Rectal smooth muscle tissue (tissue), 1 donor: Measurements from ENCODE around the gene SLC2A3.
A peak's percentile ranks its signal among the peaks of the same experiment; 100 is the strongest.
"Not testable (repeated sequence)": the region's sequence is repeated elsewhere in the genome, so short reads cannot be mapped to it uniquely, and the experiment has no call there.

Source experiments
- H3K27ac ChIP-seq: one replicate; pipeline ENCODE4 v1.7.0; 2013; ENCODE audit warnings: low read depth, low read length, inconsistent platforms
- H3K27me3 ChIP-seq: one replicate; pipeline ENCODE4 v1.7.0; 2013; ENCODE audit warnings: low read length; ENCODE audit not compliant: control insufficient read depth, insufficient read depth
- H3K36me3 ChIP-seq: one replicate; pipeline ENCODE4 v1.7.0; 2013; ENCODE audit warnings: low read length; ENCODE audit not compliant: control insufficient read depth, insufficient read depth
- H3K4me1 ChIP-seq: one replicate; pipeline ENCODE4 v1.7.0; 2013; ENCODE audit warnings: low read length; ENCODE audit not compliant: control insufficient read depth, insufficient read depth
- H3K4me3 ChIP-seq: one replicate; pipeline ENCODE4 v1.7.0; 2013; ENCODE audit warnings: low read length
- H3K9ac ChIP-seq: one replicate; pipeline ENCODE4 v1.7.0; 2013; ENCODE audit warnings: low read length

The SLC2A3 gene

DNA sequence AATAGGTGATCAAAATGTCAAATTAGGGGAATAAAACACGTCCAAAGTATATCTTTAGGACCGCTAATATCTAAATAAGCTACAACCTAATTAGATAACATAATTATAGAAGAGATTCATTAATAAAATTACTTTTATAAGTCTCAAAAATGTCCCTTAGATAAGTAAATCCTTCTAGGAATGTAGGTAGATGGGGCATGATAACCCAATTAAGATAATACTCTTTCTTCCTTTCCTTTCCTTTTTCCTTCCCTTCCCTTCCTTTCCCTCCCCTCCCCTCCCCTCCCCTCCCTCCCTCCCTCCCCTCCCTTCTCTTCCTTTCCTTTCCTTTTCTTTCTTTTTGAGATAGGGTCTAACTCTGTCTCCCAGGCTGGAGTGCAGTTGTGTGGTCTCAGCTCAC is 11.0 kb upstream of the SLC2A3 start:
- H3K4me3 ChIP-seq: no peak overlapping the region
- H3K36me3 ChIP-seq: no peaks in the 10 kb centered on the region
- no peak overlapping the region for H3K27ac ChIP-seq
- no peaks in the 10 kb centered on the region for H3K4me1 ChIP-seq
- no peak overlapping the region for H3K9ac ChIP-seq
- H3K27me3 ChIP-seq: no peaks in the 10 kb centered on the region

DNA sequence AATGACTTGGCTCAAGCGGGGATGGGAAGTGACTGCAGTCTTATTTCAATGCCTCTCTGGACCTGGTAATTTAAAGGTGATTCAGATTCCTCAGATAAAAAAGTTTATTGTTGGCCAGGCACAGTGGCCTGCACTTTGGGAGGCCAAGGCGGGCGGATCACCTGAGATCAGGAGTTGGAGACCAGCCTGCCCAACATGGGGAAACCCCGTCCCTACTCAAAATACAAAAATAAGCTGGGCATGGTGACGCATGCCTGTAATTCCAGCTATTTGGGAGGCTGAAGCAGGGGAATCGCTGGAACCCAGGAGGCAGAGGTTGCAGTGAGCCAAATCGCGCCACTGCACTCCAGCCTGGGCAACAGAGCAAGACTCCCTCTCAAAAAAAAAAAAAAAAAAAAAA is 8.8 kb upstream of the SLC2A3 start:
- H3K4me3 ChIP-seq, H3K27ac ChIP-seq, H3K36me3 ChIP-seq, H3K27me3 ChIP-seq, H3K9ac ChIP-seq, H3K4me1 ChIP-seq: not testable (repeated sequence)

DNA sequence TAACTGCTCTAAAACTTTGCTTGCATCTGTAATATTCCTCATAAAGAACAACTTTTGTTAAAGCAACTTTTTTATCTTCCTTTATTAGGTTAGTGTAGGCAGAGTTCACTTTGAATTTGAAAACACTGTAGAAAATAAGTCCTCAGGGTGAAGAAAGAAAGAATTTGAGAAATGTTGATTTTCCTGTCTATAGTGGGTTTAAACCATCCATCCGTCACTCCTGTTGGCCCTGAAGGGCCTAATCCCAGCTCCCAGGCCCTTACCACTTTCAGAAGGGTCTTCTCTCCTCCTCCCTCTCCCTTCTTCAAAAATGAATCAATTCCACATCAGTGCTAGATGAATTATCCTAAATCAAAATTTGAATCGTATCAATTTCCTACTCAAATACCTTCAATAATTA is 4.9 kb upstream of the SLC2A3 start:
- no peaks in the 10 kb centered on the region for H3K27me3 ChIP-seq
- no peak overlapping the region for H3K9ac ChIP-seq
- H3K4me1 ChIP-seq: no peaks in the 10 kb centered on the region
- no peak overlapping the region for H3K27ac ChIP-seq
- H3K4me3 ChIP-seq: no peak overlapping the region
- no peaks in the 10 kb centered on the region for H3K36me3 ChIP-seq

DNA sequence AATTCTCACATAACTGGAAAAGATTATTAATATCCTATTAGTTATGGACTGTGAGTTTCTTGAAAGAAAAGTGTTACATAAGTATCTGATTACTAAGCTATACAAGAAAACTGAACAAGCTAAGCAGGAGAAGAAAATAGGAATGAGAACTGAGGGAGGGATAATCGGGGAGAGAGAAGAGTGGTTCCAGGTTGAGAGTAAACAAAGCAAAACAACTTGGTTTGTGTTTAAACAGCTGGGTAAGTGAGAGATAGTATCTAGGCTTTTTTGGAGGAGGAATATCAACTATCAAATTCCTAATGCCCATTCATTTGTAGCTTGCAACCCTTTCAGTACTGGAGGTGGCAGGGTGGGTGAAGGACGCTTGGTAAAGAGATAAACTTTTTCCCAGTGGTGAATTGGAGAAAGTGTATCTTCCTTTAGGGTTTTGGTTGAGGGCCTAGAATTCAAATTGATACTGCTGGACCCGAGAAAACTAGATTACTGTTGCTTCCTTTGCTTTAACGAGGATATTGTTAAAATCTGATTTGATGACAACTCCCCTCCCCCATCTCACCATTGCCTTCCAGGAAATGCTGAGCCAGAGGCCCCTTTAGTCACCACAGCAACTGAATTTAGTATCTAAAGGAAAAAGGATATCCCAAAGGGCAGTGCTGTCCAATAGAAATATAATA is 2.0 kb upstream of the SLC2A3 start:
- no peak overlapping the region for H3K9ac ChIP-seq
- H3K4me3 ChIP-seq: no peak overlapping the region
- H3K27me3 ChIP-seq: no peaks in the 10 kb centered on the region
- no peak overlapping the region for H3K27ac ChIP-seq
- H3K4me1 ChIP-seq: peaks cover 2% of the 10 kb centered on the region
- no peaks in the 10 kb centered on the region for H3K36me3 ChIP-seq

DNA sequence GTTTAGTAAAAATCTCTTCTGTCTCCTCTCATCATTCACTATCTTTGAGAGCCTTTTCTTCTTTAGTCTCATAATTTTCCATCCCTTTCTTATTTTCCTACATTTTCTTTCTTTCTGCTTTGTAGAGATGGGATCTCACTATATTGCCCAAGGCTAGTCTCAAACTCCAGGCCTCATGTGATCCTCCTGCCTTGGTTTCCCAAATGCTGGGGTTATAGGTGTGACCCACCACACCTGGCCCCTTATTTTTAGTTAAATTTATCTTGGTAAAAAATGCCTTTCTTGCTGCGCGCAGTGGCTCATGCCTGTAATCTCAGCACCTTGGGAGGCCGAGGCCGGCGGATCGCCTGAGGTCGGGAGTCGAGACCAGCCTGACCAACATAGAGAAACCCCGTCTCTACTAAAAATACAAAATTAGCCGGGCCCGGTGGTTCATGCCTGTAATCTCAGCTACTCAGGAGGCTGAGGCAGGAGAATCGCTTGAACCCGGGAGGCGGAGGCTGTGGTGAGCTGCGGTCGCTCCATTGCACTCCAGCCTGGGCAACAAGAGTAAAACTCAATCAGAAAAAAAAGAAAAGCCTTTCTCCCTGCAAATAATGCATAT is 996 bp downstream of the SLC2A3 start:
- Histone ChIP-seq H3K4me3 (peak overlapping the region; percentile 72), H3K9ac (no peak overlapping the region), H3K4me1 (peaks cover 2% of the 10 kb centered on the region), H3K27me3 (no peaks in the 10 kb centered on the region), H3K36me3 (peaks cover 3% of the 10 kb centered on the region), H3K27ac (peak overlapping the region; percentile 74)

DNA sequence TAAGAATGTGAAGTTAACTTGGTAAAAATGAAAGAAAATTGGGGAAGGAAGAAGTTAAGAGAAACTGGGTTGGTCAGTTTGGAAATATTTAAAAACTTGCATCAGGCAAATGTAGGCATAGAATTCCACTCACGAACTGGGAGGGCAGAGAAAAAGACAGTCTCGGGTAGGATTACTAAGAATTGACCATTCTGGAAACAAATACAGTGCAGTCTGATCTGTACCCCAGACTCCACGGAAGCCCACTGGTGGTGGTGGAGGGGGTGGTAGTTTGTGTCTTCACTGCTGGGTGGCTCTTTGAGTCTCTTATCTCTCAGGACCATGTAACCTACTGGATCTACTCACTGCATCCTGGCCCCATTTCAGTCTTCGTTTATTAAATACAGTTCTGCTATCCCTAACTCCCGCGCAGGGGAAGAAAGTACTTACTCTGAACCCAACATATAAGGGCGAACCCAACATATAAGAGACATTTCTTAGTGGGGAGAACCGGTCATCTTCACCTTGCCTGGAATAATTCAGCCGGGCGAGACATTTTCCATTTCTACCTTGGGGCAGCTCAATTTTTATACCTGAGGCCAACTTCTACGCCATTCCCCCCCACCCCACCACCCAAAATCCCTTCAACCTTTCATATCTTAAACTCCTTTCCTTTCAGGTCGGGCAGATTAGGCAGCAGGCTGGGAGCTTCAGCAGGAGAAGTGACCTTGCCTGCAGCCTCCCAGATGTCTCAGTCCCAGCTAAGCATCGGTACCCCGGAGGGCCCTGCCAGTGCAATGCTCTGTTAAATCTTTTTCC is 1.7 kb downstream of the SLC2A3 start:
- Histone ChIP-seq H3K9ac (no peak overlapping the region), H3K36me3 (peaks cover 3% of the 10 kb centered on the region), H3K27ac (peak overlapping the region; percentile 18), H3K27me3 (no peaks in the 10 kb centered on the region), H3K4me3 (peak overlapping the region; percentile 72), H3K4me1 (peaks cover 2% of the 10 kb centered on the region)

DNA sequence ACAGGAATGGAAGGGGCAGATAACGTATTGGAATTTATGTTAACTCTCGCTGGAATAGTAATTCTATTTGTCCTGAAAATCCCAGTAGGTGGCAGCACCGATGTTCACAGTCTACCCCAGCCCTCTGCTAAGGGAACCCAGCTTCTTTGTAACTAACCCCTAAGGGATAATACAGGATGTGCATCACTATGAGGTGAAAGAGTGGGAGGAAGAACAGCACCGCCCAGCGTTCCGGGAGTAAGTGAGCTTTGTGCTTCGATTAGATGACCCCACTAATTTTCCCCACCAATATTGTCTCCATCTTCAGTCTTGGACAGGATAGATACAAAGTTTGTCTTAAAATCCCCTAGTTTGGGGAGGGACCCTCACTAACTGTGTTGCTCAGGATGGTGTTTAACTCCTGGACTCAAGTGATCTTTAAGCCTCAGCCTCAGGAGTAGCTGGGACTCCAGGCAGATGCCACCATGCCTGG is 2.7 kb downstream of the SLC2A3 start:
- H3K27ac ChIP-seq: peak overlapping the region; percentile 18
- peaks cover 2% of the 10 kb centered on the region for H3K4me1 ChIP-seq
- no peak overlapping the region for H3K9ac ChIP-seq

DNA sequence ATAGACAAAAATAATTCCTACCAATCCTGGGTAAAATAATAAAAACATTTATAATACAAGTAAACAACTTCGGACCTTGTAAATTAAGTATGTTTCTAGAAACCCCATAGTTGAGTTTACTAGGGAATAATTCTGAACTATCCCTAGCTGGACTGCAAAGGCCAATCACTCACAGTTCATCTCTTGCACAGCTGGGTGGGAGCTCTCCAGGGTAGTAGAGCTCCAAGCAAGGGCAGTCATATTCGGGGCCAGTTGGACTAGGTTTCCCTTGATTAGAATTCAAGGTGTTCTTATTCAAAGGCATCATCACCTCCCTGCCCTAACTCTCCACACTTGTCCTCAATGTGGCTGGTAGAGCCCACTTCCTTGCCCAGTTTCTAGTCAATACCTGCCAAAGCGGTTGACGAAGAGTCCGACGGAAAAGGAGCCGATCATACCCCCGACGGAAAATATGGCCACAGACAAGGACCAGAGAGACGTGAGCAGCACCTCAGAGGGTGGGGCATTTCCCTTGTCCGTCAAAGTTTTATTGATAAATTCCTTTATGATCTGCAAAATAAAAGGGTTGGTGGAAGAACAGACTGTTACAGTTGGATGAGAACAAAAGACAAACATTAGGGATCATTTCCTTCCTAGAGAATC is 3.3 kb downstream of the SLC2A3 start:
- H3K27me3 ChIP-seq, H3K27ac ChIP-seq, H3K36me3 ChIP-seq, H3K9ac ChIP-seq, H3K4me3 ChIP-seq, H3K4me1 ChIP-seq: not testable (repeated sequence)

More for the DNA sequence above, 2.7 kb downstream of the SLC2A3 start:
- no peaks in the 10 kb centered on the region for H3K27me3 ChIP-seq
- H3K36me3 ChIP-seq: peaks cover 3% of the 10 kb centered on the region
- H3K4me3 ChIP-seq: peak overlapping the region; percentile 72

DNA sequence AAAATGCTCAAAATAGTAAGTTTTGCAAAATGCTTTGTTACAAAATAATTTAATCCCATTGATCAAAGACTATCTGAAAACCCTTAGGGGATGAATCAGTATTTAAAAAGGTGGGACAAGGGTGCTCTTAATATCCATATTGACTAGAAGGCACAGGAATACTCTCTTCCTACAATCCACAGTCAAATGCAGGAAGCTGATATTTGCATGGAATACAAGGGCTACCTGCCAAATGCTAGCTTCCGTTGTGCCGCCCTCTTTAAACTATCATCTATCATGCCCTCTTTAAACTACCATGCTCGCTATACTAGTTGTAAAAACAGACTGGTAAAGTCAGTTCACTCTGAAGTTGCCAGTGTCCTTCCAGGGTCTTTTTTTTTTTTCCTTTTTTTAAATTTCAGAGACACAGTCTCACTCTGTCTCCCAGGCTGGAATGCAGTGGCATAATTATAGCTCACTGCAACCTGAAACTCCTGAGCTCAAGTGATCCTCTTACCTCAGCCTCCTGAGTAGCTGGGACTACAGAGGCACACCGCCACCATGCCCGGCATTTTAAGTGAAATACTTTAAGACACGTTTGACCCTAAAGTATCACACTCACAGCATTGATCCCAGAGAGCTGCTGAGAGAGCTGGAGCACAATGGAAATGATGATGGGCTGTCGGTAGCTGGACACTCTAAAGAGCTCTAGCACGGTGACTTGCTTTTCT is 6.7 kb downstream of the SLC2A3 start:
- H3K27ac ChIP-seq: no peak overlapping the region
- peaks cover 13% of the 10 kb centered on the region for H3K36me3 ChIP-seq
- H3K4me3 ChIP-seq: no peak overlapping the region
- H3K27me3 ChIP-seq: no peaks in the 10 kb centered on the region
- no peaks in the 10 kb centered on the region for H3K4me1 ChIP-seq
- no peak overlapping the region for H3K9ac ChIP-seq

DNA sequence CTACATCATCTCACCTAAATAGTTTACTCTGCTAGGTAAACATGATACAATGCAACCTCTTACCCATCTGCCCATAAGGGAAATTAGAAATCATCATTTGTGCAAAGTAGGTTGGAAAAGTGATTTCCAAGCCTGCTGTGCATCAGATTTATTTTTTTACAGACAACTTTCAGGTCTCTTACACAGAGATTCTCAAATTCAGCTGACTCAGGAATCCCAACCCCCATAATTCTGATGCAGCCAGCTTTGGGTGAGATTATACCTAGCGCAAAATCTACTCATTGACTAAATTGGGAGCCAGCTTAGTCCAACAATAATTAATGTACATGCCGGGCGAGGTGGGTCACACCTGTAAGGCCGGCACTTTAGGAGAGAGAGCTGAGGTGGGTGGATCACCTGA is 8.5 kb downstream of the SLC2A3 start:
- Histone ChIP-seq H3K27me3 (no peaks in the 10 kb centered on the region), H3K9ac (no peak overlapping the region), H3K36me3 (peaks cover 15% of the 10 kb centered on the region), H3K4me1 (no peaks in the 10 kb centered on the region), H3K27ac (no peak overlapping the region), H3K4me3 (no peak overlapping the region)

DNA sequence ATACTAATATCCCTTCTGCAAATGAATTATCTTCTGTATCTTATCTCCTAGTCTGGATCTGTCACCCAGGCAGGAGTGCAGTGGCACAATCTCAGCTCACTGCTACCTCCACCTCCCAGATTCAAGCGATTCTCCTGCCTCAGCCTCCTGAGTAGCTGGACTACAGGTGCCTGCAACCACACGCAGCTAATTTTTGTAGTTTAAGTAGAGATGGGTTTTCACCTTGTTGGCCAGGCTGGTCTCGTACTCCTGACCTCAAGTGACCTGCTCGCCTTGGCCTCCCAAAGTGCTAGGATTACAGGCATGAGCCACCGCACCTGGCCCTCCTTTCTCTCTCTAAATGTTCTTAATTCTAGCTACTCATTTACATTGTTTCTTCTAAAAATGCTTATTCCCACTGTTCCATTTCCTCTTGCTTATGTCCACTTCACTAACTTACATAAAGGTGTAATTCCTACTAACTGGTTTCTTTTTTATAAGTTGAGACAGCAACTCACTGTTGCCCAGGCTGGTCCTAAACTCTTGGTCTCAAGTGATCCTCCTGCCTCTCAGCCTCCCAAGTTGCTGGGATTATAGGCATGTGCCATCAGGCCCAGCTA is 9.8 kb downstream of the SLC2A3 start:
- not testable (repeated sequence) for H3K27me3 ChIP-seq, H3K9ac ChIP-seq, H3K4me3 ChIP-seq, H3K27ac ChIP-seq, H3K4me1 ChIP-seq
- H3K36me3 ChIP-seq: peaks cover 24% of the 10 kb centered on the region
